ENCODE results near the gene GALNT16. TPM values are rescaled to one million over a fixed set of nuclear protein-coding genes. Genes with fewer than 3 reads are reported as not detected.

GALNT16 gene
- total RNA-seq, 1 donor from 2014 or later: 0.11 TPM

- no peak overlapping the region for H3K4me3 Mint-ChIP-seq (ENCODE audit: low read depth)
- H3K4me1 Mint-ChIP-seq (ENCODE audit: low read depth): peaks cover 26% of the 10 kb centered on the region
- H3K9me3 Mint-ChIP-seq: no peaks in the 10 kb centered on the region
- no peak overlapping the region for H3K27ac Mint-ChIP-seq
- intact Hi-C loops (cut with micrococcal nuclease): no loop called here
- no peak for DNase-seq (ENCODE audit: low spot score)
- H3K36me3 Mint-ChIP-seq (ENCODE audit: low read depth): peaks cover 28% of the 10 kb centered on the region
- no peaks in the 10 kb centered on the region for H3K27me3 Mint-ChIP-seq (ENCODE audit: low read depth)
Measured at GRCh38 chr14:69404478-69404877, 144.5 kb downstream of the GALNT16 start.

GRCh38 chr14:69404883-69405282, 144.9 kb downstream of the GALNT16 start:
- no peak for DNase-seq (ENCODE audit: low spot score)
- H3K27ac Mint-ChIP-seq: no peak overlapping the region
- H3K4me3 Mint-ChIP-seq (ENCODE audit: low read depth): no peak overlapping the region
- no peaks in the 10 kb centered on the region for H3K9me3 Mint-ChIP-seq
- no peaks in the 10 kb centered on the region for H3K27me3 Mint-ChIP-seq (ENCODE audit: low read depth)
- intact Hi-C loops (cut with micrococcal nuclease): no loop called here
- peaks cover 22% of the 10 kb centered on the region for H3K4me1 Mint-ChIP-seq (ENCODE audit: low read depth)
- H3K36me3 Mint-ChIP-seq (ENCODE audit: low read depth): peaks cover 28% of the 10 kb centered on the region

GRCh38 chr14:69405762-69406161, 145.8 kb downstream of the GALNT16 start:
- H3K9me3 Mint-ChIP-seq: no peaks in the 10 kb centered on the region
- intact Hi-C loops (cut with micrococcal nuclease): no loop called here
- H3K36me3 Mint-ChIP-seq (ENCODE audit: low read depth): peaks cover 20% of the 10 kb centered on the region
- H3K27ac Mint-ChIP-seq: no peak overlapping the region
- DNase-seq (ENCODE audit: low spot score): no peak
- no peak overlapping the region for H3K4me3 Mint-ChIP-seq (ENCODE audit: low read depth)
- no peaks in the 10 kb centered on the region for H3K27me3 Mint-ChIP-seq (ENCODE audit: low read depth)
- peaks cover 13% of the 10 kb centered on the region for H3K4me1 Mint-ChIP-seq (ENCODE audit: low read depth)

Other genes with a start within 250 kb of the GALNT16 start
- 30.4 and 30.7 TPM in 2 replicates for gene DCAF5, start 107.0 kb upstream of the GALNT16 start, total RNA-seq
- 6.6 and 8.1 TPM in 2 replicates for gene EXD2, start 68.7 kb upstream of the GALNT16 start, total RNA-seq
- gene ERH, start 138.1 kb downstream of the GALNT16 start, total RNA-seq: 390 and 410 TPM in 2 replicates
- gene SLC39A9, start 138.5 kb downstream of the GALNT16 start, total RNA-seq: 43.7 and 46.7 TPM in 2 replicates
- gene PLEKHD1, start 224.6 kb downstream of the GALNT16 start, total RNA-seq: 0.09 TPM in 1 of 2 replicates, not detected in the other